ENCODE data around the gene NFX1.
"Not testable (repeated sequence)": the region's sequence is repeated elsewhere in the genome, so short reads cannot be mapped to it uniquely, and the experiment has no call there.

- not testable (repeated sequence) for TF ChIP-seq CTCF, POLR2A (IDR thresholded peaks at IDR 0.05)
Observed at GRCh38 chr9:33386998-33387397, 96.7 kb downstream of the NFX1 start.

All from testis (tissue), 2 donors.